GM23248 (cell line): ENCODE results near the gene FFAR3. TPM values are rescaled to one million over a fixed set of nuclear protein-coding genes. Genes with fewer than 3 reads are reported as not detected.
A peak's percentile ranks its signal among the peaks of the same experiment; 100 is the strongest.

Source experiments
- DNase-seq: peaks from one replicate; pipeline ENCODE4 v3.0.0-alpha.2; 2015
- H2AFZ ChIP-seq: fragments of 200-600 bp; sonication (generic); 2 replicates; pipeline ENCODE4 v1.6.1; 2016; ENCODE audit warnings: antibody characterized with exemption
- H3F3A ChIP-seq: fragments of 200-600 bp; sonication (generic); 2 replicates; pipeline ENCODE4 v1.6.1; 2016; ENCODE audit warnings: mild to moderate bottlenecking, antibody characterized with exemption, mixed run types; ENCODE audit not compliant: insufficient read depth
- H3K27ac ChIP-seq: fragments of 200-600 bp; sonication (generic); 2 replicates; pipeline ENCODE4 v1.5.1; 2016; ENCODE audit warnings: mild to moderate bottlenecking
- H3K27me3 ChIP-seq: fragments of 200-600 bp; sonication (generic); replicated peaks from 2 replicates; pipeline ENCODE4 v1.6.1; 2016; ENCODE audit warnings: mild to moderate bottlenecking; ENCODE audit not compliant: insufficient read depth
- H3K36me3 ChIP-seq: fragments of 200-600 bp; sonication (generic); 2 replicates; pipeline ENCODE4 v1.6.1; 2016; ENCODE audit warnings: low read depth, mild to moderate bottlenecking
- H3K4me1 ChIP-seq: fragments of 200-600 bp; sonication (generic); 2 replicates; pipeline ENCODE4 v1.6.1; 2016; ENCODE audit warnings: mild to moderate bottlenecking; ENCODE audit not compliant: insufficient read depth
- H3K4me2 ChIP-seq: fragments of 200-600 bp; sonication (generic); one replicate; pipeline ENCODE4 v1.6.1; 2016; ENCODE audit warnings: mild to moderate bottlenecking; ENCODE audit not compliant: unreplicated experiment
- H3K4me3 ChIP-seq: fragments of 200-600 bp; sonication (generic); 2 replicates; pipeline ENCODE4 v1.5.1; 2016; ENCODE audit warnings: mild to moderate bottlenecking
- H3K79me2 ChIP-seq: fragments of 200-600 bp; sonication (generic); 2 replicates; pipeline ENCODE4 v1.6.1; 2016; ENCODE audit warnings: mild to moderate bottlenecking; ENCODE audit not compliant: insufficient read depth
- H3K9ac ChIP-seq: fragments of 200-600 bp; sonication (generic); 2 replicates; pipeline ENCODE4 v1.6.1; 2016; ENCODE audit warnings: mild to moderate bottlenecking
- H3K9me2 ChIP-seq: fragments of 200-600 bp; sonication (generic); 2 replicates; pipeline ENCODE4 v1.6.1; 2016; ENCODE audit warnings: mixed run types, mild to moderate bottlenecking, moderate library complexity; ENCODE audit not compliant: insufficient read depth
- H3K9me3 ChIP-seq: fragments of 200-600 bp; sonication (generic); one replicate; pipeline ENCODE4 v1.6.1; 2017; ENCODE audit warnings: low read depth
- H4K20me1 ChIP-seq: fragments of 200-600 bp; sonication (generic); 2 replicates; pipeline ENCODE4 v1.6.0; 2016; ENCODE audit not compliant: insufficient read depth
- EZH2 ChIP-seq: fragments of 200-600 bp; sonication (generic); IDR thresholded peaks from 2 replicates; pipeline ENCODE4 v1.6.1; 2018; ENCODE audit warnings: antibody characterized with exemption, mild to moderate bottlenecking; ENCODE audit not compliant: insufficient read depth, poor library complexity, severe bottlenecking
- EZH2phosphoT487 ChIP-seq: fragments of 200-600 bp; sonication (generic); IDR thresholded peaks from 2 replicates; pipeline ENCODE4 v1.6.1; 2018; ENCODE audit warnings: antibody characterized with exemption, moderate library complexity, mild to moderate bottlenecking, low read depth; ENCODE audit not compliant: insufficient read depth
- WGBS, 2 experiments: methylation state at CpG; one replicate each; pipeline ENCODE4 v1.1.6; 2015 to 2017; ENCODE audit warnings: low lambda C conversion rate in 2 of 2, low coverage in 1 of 2; ENCODE audit errors: missing lambda C conversion rate in 2 of 2; 5-methylcytosine and 5-hydroxymethylcytosine counted together
- in situ Hi-C: fragments of 300-500 bp; cut with MboI; formaldehyde crosslinking; loops from 2 replicates; pipeline ENCODE4 v1.15.0; 2020
- polyA plus RNA-seq: library from polyadenylated mRNA; unstranded; fragments of >200 nt; fragmentation: Nextera tagmentation; extraction: Ambion mirVana; gene quantifications from 2 replicates; pipeline ENCODE4 v1.2.1, GENCODE V29; 2016
- total RNA-seq: library from RNA; depleted of rRNA; stranded (reverse); fragments of >200 nt; shearing (Covaris generic); gene quantifications from 2 replicates; pipeline ENCODE4 v1.2.3, GENCODE V29; 2014

FFAR3 gene
- total and polyA plus RNA-seq, 2 experiments from 2014 or later = not detected

DNA sequence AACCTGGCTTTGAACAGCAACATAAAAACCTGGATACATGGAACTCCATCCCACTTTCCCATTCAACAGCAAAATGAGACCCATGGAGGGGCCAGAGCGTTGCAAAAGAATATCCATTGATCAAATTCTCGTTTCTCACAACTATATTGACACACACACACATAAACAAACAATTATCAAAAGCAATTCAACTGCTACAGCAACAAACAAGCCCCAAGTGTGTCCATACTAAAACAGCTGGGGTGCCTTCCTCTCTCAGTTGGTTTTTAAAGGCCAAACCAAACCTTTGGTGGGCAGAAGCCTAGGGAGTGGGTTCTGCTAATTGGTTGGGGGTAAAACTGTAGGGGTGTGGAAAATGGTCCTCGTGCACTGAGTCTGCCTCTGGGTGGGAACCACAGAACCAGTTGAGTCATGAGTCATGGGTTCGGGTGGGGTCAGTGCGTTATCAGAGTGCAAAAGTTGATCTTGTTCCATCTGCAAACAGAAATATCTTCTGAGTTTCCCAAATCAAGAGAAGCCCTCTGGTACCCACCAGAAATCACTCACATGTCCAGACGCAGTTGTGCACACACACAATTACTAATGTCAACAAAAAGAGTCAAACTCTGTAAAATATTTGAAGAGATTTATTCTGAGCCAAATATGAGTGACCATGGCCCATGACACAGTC is 31.1 kb downstream of the FFAR3 start:
- H3K36me3 ChIP-seq = no peaks in the 10 kb centered on the region
- H3K4me1 ChIP-seq = no peaks in the 10 kb centered on the region
- H4K20me1 ChIP-seq = no peaks in the 10 kb centered on the region
- H3K9me2 ChIP-seq = no peaks in the 10 kb centered on the region
- H3K4me3 ChIP-seq = no peak overlapping the region
- no peak overlapping the region for H3K4me2 ChIP-seq
- in situ Hi-C loops = no loop called here
- H3K9me3 ChIP-seq = no peaks in the 10 kb centered on the region
- 34 to 35% methylated on average over 6 of the region's 6 CpGs for WGBS, 2 experiments
- H3F3A ChIP-seq = no peaks in the 10 kb centered on the region
- no peak overlapping the region for H3K9ac ChIP-seq
- no peak overlapping the region for H2AFZ ChIP-seq
- no peak for TF ChIP-seq EZH2phosphoT487
- no peak for TF ChIP-seq EZH2
- DNase-seq = no peak
- no peak overlapping the region for H3K27ac ChIP-seq
- peaks cover 12% of the 10 kb centered on the region for H3K27me3 ChIP-seq
- H3K79me2 ChIP-seq = no peaks in the 10 kb centered on the region

DNA sequence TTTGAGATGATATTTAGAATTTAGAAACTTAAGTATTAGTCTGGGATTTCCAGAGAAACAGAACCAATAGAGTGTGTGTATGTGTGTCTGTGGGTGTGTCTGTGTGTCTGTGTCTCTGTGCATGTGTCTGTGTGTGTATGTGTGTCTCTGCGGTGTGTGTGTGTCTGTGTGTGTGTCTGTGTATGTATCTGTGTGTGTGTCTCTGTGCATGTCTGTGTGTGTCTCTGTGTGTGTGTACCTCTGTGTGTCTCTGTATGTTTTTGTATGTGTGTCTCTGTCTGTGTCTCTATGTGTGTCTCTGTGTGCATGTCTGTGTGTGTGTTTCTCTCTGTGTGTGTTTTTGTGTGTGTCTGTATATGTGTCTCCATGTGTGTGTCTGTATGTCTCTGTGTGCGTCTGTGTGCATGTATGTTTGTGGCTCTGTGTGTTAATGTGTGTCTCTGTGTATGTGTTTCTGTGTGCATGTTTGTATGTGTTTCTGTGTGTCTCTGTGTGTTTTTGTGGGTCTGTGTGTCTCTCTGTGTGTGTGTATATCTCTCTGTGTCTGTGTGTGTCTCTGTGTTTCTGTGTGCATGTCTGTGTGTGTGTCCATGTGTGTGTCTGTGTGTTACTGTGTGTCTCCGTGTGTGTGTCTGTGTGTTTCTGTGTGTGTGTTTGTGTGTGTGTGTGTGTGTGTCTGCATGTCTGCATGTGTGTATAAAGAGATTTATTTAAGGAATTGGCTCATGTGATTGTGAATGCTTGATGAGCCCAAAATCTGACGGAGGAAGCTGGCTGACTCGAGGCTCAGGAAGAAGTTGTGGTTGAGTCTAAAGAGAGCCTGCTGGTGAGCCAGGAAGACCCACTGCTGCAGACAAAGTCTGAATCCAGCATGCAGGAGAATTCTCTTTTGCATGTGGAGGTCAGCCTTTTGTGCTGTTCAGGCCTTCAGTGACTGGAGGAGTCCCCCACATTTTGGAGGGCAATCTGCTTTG is 34.8 kb downstream of the FFAR3 start:
- Histone ChIP-seq H3K9me3 (no peaks in the 10 kb centered on the region), H2AFZ (no peak overlapping the region), H3K27me3 (peaks cover 13% of the 10 kb centered on the region), H4K20me1 (no peaks in the 10 kb centered on the region), H3K27ac (no peak overlapping the region), H3K36me3 (no peaks in the 10 kb centered on the region), H3K9me2 (no peaks in the 10 kb centered on the region), H3K4me2 (no peak overlapping the region), H3K9ac (no peak overlapping the region), H3K4me1 (no peaks in the 10 kb centered on the region), H3F3A (no peaks in the 10 kb centered on the region), H3K79me2 (no peaks in the 10 kb centered on the region), H3K4me3 (no peak overlapping the region)
- WGBS, 2 experiments = 45 to 48% methylated on average over 5 of the region's 5 CpGs
- no peak for DNase-seq
- no peak for TF ChIP-seq EZH2
- no peak for TF ChIP-seq EZH2phosphoT487
- in situ Hi-C loops = no loop called here

- Histone ChIP-seq H4K20me1 (no peaks in the 10 kb centered on the region), H3K27me3 (peaks cover 13% of the 10 kb centered on the region), H3K9me2 (no peaks in the 10 kb centered on the region), H3K4me1 (no peaks in the 10 kb centered on the region), H3K36me3 (no peaks in the 10 kb centered on the region), H3K4me2 (no peak overlapping the region), H3K4me3 (no peak overlapping the region), H3K9ac (no peak overlapping the region), H3K79me2 (no peaks in the 10 kb centered on the region), H2AFZ (no peak overlapping the region), H3F3A (no peaks in the 10 kb centered on the region), H3K27ac (no peak overlapping the region), H3K9me3 (no peaks in the 10 kb centered on the region)
- in situ Hi-C loops = no loop called here
- DNase-seq = peak; percentile 12
- WGBS, 2 experiments = 22 to 23% methylated on average over 19 of the region's 19 CpGs
- TF ChIP-seq EZH2 (no peak), EZH2phosphoT487 (no peak)
Measured at GRCh38 chr19:35395382-35396199, 37.3 kb downstream of the FFAR3 start.

- Histone ChIP-seq H3K36me3 (no peaks in the 10 kb centered on the region), H3K4me3 (no peak overlapping the region)
- in situ Hi-C loops = no loop called here
Measured at GRCh38 chr19:35396240-35396885, 38.1 kb downstream of the FFAR3 start.

More at GRCh38 chr19:35396240-35396885, 38.1 kb downstream of the FFAR3 start:
- TF ChIP-seq EZH2 (no peak), EZH2phosphoT487 (no peak)
- Histone ChIP-seq H3K4me2 (no peak overlapping the region), H2AFZ (no peak overlapping the region), H3K9me2 (no peaks in the 10 kb centered on the region), H4K20me1 (no peaks in the 10 kb centered on the region), H3K9ac (no peak overlapping the region), H3K27me3 (peaks cover 15% of the 10 kb centered on the region), H3K4me1 (no peaks in the 10 kb centered on the region), H3K79me2 (no peaks in the 10 kb centered on the region), H3F3A (no peaks in the 10 kb centered on the region), H3K27ac (no peak overlapping the region), H3K9me3 (no peaks in the 10 kb centered on the region)
- DNase-seq = no peak
- WGBS, 2 experiments = 74 to 80% methylated on average over 14 of the region's 14 CpGs
